ENCODE measurements around the gene CD300A.
A peak's percentile ranks its signal among the peaks of the same experiment; 100 is the strongest.
"Not testable (repeated sequence)": the region's sequence is repeated elsewhere in the genome, so short reads cannot be mapped to it uniquely, and the experiment has no call there.

The CD300A gene

DNA sequence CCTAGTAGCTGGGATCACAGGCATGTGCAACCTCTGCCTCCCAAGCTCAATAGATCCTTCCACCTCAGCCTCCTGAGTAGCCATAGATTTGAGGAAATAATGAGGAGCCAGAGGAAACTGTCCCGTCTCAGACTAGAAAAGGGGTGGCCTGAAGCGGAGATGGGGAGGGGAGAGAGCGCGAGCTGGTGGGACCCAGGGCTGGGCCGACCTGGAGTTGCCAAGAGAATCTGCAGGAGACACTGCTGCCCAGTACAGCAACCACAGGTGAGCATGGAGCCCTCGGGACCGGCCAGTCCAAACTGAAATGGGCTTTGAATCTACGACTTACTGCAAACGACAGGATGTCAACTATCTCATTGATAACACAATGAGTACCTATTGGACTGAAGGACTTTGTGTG is 24.3 kb downstream of the CD300A start:
- no peak for DNase-seq (ENCODE audit: insufficient read length, low spot score)
- TF ChIP-seq PAX5 (IDR thresholded peaks at IDR 0.05; ENCODE audit: insufficient read depth, low read length, severe bottlenecking) (no peak), TAF1 (IDR thresholded peaks at IDR 0.05; ENCODE audit: low read depth, low read length) (no peak), POU2F2 (IDR thresholded peaks at IDR 0.05; ENCODE audit: low read depth, low read length) (no peak), SPI1 (IDR thresholded peaks at IDR 0.05; ENCODE audit: low read depth, low read length) (no peak), POLR2A (IDR thresholded peaks at IDR 0.05; ENCODE audit: low read depth, low read length) (no peak), POLR2AphosphoS5 (IDR thresholded peaks at IDR 0.05; ENCODE audit: low read depth, low read length) (no peak)
- FAIRE-seq, result no peak

DNA sequence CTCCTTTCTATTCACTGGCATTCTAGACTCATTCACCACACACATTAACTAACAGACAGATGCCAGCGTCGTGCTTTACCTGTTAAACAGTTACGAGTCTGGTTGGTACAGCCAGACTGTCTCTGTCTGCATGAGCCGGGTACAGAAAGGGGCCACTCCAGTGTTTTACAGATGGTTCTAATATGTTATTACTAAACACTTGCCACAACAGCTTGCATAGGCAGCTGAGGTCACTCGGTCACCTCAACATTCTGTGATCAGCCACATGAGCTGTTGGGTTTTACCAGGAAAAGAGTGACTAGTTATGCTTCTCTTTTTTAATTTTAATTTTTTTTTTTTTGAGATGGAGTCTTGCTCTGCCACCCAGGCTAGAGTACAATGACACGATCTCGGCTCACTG is 25.2 kb downstream of the CD300A start:
- DNase-seq (ENCODE audit: insufficient read length, low spot score), result no peak
- no peak for TF ChIP-seq TAF1 (IDR thresholded peaks at IDR 0.05; ENCODE audit: low read depth, low read length)
- no peak for TF ChIP-seq POLR2AphosphoS5 (IDR thresholded peaks at IDR 0.05; ENCODE audit: low read depth, low read length)
- TF ChIP-seq POU2F2 (IDR thresholded peaks at IDR 0.05; ENCODE audit: low read depth, low read length), result no peak
- no peak for TF ChIP-seq PAX5 (IDR thresholded peaks at IDR 0.05; ENCODE audit: insufficient read depth, low read length, severe bottlenecking)
- TF ChIP-seq POLR2A (IDR thresholded peaks at IDR 0.05; ENCODE audit: low read depth, low read length), result no peak
- TF ChIP-seq SPI1 (IDR thresholded peaks at IDR 0.05; ENCODE audit: low read depth, low read length), result no peak
- no peak for FAIRE-seq

DNA sequence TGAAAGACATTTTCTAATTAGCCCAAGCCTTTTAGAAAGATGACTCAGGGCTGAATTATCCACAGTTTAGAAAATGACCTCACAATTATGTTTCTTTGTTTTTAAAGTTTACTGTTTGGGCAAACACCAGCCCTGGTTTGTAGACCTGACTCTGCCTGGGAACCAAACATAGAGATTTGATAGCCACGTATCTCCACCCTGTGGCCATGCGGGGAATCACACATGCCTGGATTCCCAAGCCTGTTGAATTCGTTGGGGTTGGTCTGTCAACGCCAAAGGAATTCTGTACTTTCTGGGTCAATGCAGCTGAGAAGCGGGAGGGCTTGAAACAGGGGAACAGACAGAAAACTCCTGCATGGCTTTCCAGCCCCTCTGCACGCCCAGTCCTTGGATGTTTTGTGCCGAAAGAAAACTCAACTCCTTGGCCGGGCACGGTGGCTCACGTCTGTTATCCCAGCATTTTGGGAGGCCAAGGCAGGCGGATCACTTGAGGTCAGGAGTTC is 26.9 kb downstream of the CD300A start:
- DNase-seq (ENCODE audit: insufficient read length, low spot score) (peak; percentile 43), FAIRE-seq (peak; percentile 92)
- TF ChIP-seq SPI1 (IDR thresholded peaks at IDR 0.05; ENCODE audit: low read depth, low read length) (no peak), POLR2A (IDR thresholded peaks at IDR 0.05; ENCODE audit: low read depth, low read length) (no peak), POU2F2 (IDR thresholded peaks at IDR 0.05; ENCODE audit: low read depth, low read length) (no peak), POLR2AphosphoS5 (IDR thresholded peaks at IDR 0.05; ENCODE audit: low read depth, low read length) (no peak), TAF1 (IDR thresholded peaks at IDR 0.05; ENCODE audit: low read depth, low read length) (no peak), PAX5 (IDR thresholded peaks at IDR 0.05; ENCODE audit: insufficient read depth, low read length, severe bottlenecking) (no peak)

- TF ChIP-seq POLR2A (IDR thresholded peaks at IDR 0.05; ENCODE audit: low read depth, low read length), result no peak
- no peak for TF ChIP-seq TAF1 (IDR thresholded peaks at IDR 0.05; ENCODE audit: low read depth, low read length)
- TF ChIP-seq POLR2AphosphoS5 (IDR thresholded peaks at IDR 0.05; ENCODE audit: low read depth, low read length), result no peak
- TF ChIP-seq SPI1 (IDR thresholded peaks at IDR 0.05; ENCODE audit: low read depth, low read length), result no peak
- TF ChIP-seq PAX5 (IDR thresholded peaks at IDR 0.05; ENCODE audit: insufficient read depth, low read length, severe bottlenecking), result no peak
- no peak for TF ChIP-seq POU2F2 (IDR thresholded peaks at IDR 0.05; ENCODE audit: low read depth, low read length)
- no peak for FAIRE-seq
- DNase-seq (ENCODE audit: insufficient read length, low spot score), result no peak
These were observed 31.0 kb downstream of the CD300A start for GRCh38 chr17:74497471-74497870.

GRCh38 chr17:74499992-74500391 is 33.6 kb downstream of the CD300A start:
- no peak for TF ChIP-seq PAX5 (IDR thresholded peaks at IDR 0.05; ENCODE audit: insufficient read depth, low read length, severe bottlenecking)
- TF ChIP-seq POLR2A (IDR thresholded peaks at IDR 0.05; ENCODE audit: low read depth, low read length), result no peak
- no peak for TF ChIP-seq TAF1 (IDR thresholded peaks at IDR 0.05; ENCODE audit: low read depth, low read length)
- no peak for TF ChIP-seq POLR2AphosphoS5 (IDR thresholded peaks at IDR 0.05; ENCODE audit: low read depth, low read length)
- no peak for TF ChIP-seq SPI1 (IDR thresholded peaks at IDR 0.05; ENCODE audit: low read depth, low read length)
- no peak for TF ChIP-seq POU2F2 (IDR thresholded peaks at IDR 0.05; ENCODE audit: low read depth, low read length)
- no peak for DNase-seq (ENCODE audit: insufficient read length, low spot score)
- FAIRE-seq, result no peak

DNA sequence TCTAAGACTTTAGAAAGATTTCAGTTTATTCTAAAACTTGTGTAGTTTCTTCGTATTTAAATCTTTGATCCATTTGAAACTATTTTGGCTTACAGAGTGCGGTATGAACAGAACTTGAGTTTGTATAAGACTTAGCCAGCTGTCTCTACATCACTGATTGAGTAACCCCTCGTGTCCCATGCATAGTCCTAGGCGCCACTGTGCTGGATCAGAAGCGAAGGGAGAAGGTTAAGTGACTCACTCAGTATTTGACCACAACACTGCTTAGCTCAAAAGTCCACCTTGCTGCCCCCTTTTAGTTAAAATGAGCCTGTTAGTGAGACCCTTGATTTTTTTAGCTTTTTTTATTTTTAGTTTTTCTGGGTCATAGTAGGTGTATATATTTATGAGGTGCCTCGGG is 36.4 kb downstream of the CD300A start:
- no peak for DNase-seq (ENCODE audit: insufficient read length, low spot score)
- TF ChIP-seq PAX5 (IDR thresholded peaks at IDR 0.05; ENCODE audit: insufficient read depth, low read length, severe bottlenecking) (no peak), POLR2AphosphoS5 (IDR thresholded peaks at IDR 0.05; ENCODE audit: low read depth, low read length) (no peak), POU2F2 (IDR thresholded peaks at IDR 0.05; ENCODE audit: low read depth, low read length) (no peak), SPI1 (IDR thresholded peaks at IDR 0.05; ENCODE audit: low read depth, low read length) (no peak), POLR2A (IDR thresholded peaks at IDR 0.05; ENCODE audit: low read depth, low read length) (no peak)
- no peak for FAIRE-seq

DNA sequence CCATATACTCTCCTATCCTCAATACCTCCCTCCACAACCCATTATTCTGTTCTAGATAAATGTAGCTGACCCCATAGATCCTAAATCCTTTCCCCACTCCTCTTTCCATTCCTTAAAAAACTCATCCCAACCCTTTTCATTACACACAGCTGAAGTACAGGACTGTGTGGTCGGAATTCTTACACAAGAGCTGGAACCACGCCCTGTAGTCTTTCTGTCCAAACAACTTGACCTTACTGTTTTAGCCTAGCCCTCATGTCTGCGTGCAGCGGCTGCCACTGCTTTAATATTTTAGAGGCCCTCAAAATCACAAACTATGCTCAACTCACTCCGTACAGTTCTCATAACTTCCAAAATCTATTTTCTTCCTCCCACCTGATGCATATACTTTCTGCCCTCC is 37.5 kb downstream of the CD300A start:
- not testable (repeated sequence) for DNase-seq (ENCODE audit: insufficient read length, low spot score); FAIRE-seq

DNA sequence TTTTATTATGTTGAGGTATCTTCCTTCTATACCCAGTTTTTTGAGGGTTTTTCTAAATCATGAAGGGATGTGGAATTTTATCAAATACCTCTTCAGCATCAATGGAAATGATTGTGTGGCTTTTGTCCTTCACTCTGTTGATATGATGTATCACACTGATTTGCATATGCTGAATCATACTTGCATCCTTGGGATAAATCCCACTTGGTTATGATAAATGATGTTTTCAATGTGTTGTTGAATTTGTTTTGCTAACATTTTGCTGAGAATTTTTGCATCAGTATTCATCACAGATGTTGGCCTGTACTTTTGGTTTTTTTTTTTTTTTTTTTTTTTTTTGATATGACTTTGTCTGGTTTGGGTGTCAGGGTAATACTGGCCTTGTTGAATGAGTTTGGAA is 41.7 kb downstream of the CD300A start:
- DNase-seq (ENCODE audit: insufficient read length, low spot score) (no peak), FAIRE-seq (no peak)
- TF ChIP-seq POLR2A (IDR thresholded peaks at IDR 0.05; ENCODE audit: low read depth, low read length), result no peak
- no peak for TF ChIP-seq PAX5 (IDR thresholded peaks at IDR 0.05; ENCODE audit: insufficient read depth, low read length, severe bottlenecking)
- no peak for TF ChIP-seq SPI1 (IDR thresholded peaks at IDR 0.05; ENCODE audit: low read depth, low read length)
- TF ChIP-seq POU2F2 (IDR thresholded peaks at IDR 0.05; ENCODE audit: low read depth, low read length), result no peak
- no peak for TF ChIP-seq POLR2AphosphoS5 (IDR thresholded peaks at IDR 0.05; ENCODE audit: low read depth, low read length)
- no peak for TF ChIP-seq TAF1 (IDR thresholded peaks at IDR 0.05; ENCODE audit: low read depth, low read length)

- TF ChIP-seq TAF1 (IDR thresholded peaks at IDR 0.05; ENCODE audit: low read depth, low read length) (no peak), POU2F2 (IDR thresholded peaks at IDR 0.05; ENCODE audit: low read depth, low read length) (no peak), POLR2A (IDR thresholded peaks at IDR 0.05; ENCODE audit: low read depth, low read length) (no peak), PAX5 (IDR thresholded peaks at IDR 0.05; ENCODE audit: insufficient read depth, low read length, severe bottlenecking) (no peak), SPI1 (IDR thresholded peaks at IDR 0.05; ENCODE audit: low read depth, low read length) (no peak), POLR2AphosphoS5 (IDR thresholded peaks at IDR 0.05; ENCODE audit: low read depth, low read length) (no peak)
- DNase-seq (ENCODE audit: insufficient read length, low spot score) (no peak), FAIRE-seq (no peak)
These were observed 45.6 kb downstream of the CD300A start for GRCh38 chr17:74512036-74512435.

DNA sequence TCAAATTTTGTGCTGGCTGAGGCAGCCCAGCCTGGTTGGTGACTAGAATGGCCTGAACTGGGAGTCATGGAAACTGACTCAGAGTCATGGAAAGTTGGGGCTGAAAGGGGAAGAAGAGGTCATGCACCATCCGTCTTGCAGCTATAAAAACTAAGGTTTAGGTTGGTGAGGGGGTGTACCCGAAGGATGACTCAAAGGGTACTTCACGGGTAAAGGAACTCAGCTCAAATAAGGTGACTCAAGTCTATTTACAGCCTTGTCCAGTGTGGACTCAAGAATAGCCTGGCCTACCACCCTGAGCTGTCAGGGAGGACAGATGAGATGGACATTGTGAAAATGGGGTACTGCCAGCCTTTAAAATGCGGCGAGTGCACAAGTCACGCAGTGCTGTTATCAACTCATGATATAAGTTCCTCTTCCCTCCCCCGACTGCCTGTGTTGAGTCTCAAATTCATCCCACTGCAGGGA is 46.2 kb downstream of the CD300A start:
- TF ChIP-seq POU2F2 (IDR thresholded peaks at IDR 0.05; ENCODE audit: low read depth, low read length) (no peak), TAF1 (IDR thresholded peaks at IDR 0.05; ENCODE audit: low read depth, low read length) (no peak), POLR2AphosphoS5 (IDR thresholded peaks at IDR 0.05; ENCODE audit: low read depth, low read length) (no peak), SPI1 (IDR thresholded peaks at IDR 0.05; ENCODE audit: low read depth, low read length) (no peak; the same call in 1 of the 2 replicates), POLR2A (IDR thresholded peaks at IDR 0.05; ENCODE audit: low read depth, low read length) (no peak), PAX5 (IDR thresholded peaks at IDR 0.05; ENCODE audit: insufficient read depth, low read length, severe bottlenecking) (no peak)
- DNase-seq (ENCODE audit: insufficient read length, low spot score), result no peak
- peak; percentile 69 for FAIRE-seq
